ENCODE results near the gene SMARCB1.

The SMARCB1 gene

DNA sequence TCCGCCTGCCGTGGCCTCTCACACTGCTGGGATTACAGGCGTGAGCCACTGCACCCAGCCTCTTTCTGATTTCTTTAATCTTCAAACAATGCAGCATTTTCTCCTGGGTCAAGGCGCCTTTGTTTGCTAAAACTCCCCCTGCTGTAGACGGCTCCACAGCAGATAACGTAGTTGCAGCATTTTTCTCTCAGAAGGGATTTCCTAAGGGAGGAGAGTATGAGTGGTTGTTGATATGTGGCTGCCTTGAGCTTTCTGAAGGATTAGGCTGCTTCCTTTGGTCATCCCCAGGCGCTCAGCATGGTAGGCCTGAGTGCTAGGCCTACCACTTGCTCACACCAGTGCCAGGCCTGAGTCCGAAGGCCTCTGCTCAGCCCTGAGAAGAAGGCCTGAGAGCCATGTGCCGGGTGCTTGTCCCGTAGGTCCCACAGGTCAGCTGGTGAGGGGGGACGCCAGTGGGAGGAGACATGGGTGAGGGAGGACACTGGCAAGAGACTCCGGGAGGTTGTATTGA lies 18.1 kb downstream of the SMARCB1 start:
- no peak for DNase-seq

- DNase-seq = no peak
Measured at GRCh38 chr22:23806837-23807236, 20.1 kb downstream of the SMARCB1 start.

DNA sequence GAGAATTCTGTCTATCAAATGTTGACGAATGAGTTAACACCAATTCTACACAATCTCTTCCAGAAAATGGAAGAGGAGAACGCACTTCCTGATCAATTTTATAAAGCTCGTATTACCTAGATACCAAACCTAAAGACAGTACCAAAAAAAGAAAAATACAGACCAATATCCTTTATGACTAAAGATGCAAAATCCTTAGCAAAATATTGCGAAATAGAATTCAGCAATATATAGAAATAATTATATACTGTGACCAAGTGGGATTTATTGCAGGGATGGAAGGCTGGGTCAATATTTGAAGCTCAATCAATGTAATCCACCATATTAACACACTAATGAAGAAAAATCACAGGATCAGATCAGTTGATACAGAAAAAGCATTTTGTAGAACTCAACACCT lies 25.6 kb downstream of the SMARCB1 start:
- no peak for DNase-seq

- no peak for DNase-seq
Measured at GRCh38 chr22:23815541-23816155, 28.9 kb downstream of the SMARCB1 start.

GRCh38 chr22:23816156-23816976 lies 29.6 kb downstream of the SMARCB1 start:
- DNase-seq = no peak

DNA sequence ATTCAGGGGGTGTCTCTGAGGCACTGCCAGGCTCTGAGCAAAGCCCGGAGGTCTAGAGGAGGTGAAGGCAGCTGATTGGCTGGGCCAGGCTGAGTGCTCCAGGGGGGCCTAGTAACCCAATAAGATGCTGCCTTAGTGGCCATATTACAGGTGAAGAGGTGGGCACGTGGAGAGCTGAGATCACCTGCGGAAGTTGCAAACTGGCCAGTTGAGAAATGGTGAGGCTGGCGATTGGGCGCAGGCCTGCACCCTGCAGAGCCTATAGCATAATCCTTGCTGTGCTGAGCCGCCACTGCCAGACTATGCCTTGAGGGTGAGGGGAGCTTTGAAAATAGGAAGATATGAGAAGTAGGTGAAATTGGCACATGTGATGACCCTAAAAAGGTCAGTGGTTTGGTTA lies 30.4 kb downstream of the SMARCB1 start:
- DNase-seq = no peak

DNA sequence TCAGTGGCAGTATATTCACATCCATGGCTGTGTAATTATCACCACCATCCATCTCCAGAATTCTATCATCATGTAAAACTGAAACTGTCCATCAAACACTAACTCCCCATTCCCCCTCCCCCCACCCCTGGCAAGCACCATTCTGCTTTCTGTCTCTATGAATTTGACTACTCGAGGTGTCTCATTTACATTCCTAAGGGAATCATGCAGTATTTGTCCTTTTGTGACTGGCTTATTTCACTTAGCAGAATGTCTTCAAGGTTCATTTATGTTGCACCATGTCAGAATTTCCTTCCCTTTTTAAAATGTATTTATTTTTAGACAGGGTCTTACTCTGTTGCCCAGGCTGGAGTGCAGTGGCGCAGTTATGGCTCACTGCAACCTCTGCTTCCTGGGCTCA lies 31.8 kb downstream of the SMARCB1 start:
- no peak for DNase-seq

DNA sequence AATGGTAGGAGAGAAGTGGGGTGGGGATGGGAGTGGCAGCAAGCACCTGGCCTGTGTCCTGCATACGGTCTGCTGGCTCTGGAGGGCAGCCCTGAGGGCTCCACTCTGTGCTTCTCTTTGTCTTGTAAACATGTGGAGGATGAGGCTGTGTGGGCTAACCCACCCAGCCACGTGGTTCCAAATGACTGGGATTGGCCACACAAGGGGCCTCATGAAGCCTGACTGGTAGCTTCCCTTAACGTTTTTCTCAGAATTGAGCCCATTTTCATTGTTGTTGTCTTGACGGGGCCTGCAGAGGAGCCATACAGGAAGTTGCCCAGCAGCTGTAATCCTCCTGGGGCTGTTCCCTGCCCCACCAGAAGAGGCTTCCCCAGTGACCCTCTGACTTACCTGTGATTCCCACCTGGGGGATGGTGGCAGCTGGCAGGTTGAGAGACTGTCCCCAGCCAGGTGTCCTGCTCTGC lies 34.0 kb downstream of the SMARCB1 start:
- DNase-seq = no peak

- no peak for DNase-seq
Measured at GRCh38 chr22:23822101-23822671, 35.4 kb downstream of the SMARCB1 start.

GRCh38 chr22:23823331-23823791 lies 36.6 kb downstream of the SMARCB1 start:
- DNase-seq = no peak

GRCh38 chr22:23824476-23825245 lies 37.9 kb downstream of the SMARCB1 start:
- no peak for DNase-seq

GRCh38 chr22:23825246-23825905 lies 38.6 kb downstream of the SMARCB1 start:
- DNase-seq = no peak

GRCh38 chr22:23826510-23827350 lies 40.0 kb downstream of the SMARCB1 start:
- DNase-seq = peak; percentile 88

GRCh38 chr22:23827351-23827995 lies 40.7 kb downstream of the SMARCB1 start:
- no peak for DNase-seq

GRCh38 chr22:23828800-23829680 lies 42.3 kb downstream of the SMARCB1 start:
- DNase-seq = no peak

- DNase-seq = peak; percentile 94
Measured at GRCh38 chr22:23829845-23830372, 43.1 kb downstream of the SMARCB1 start.

DNA sequence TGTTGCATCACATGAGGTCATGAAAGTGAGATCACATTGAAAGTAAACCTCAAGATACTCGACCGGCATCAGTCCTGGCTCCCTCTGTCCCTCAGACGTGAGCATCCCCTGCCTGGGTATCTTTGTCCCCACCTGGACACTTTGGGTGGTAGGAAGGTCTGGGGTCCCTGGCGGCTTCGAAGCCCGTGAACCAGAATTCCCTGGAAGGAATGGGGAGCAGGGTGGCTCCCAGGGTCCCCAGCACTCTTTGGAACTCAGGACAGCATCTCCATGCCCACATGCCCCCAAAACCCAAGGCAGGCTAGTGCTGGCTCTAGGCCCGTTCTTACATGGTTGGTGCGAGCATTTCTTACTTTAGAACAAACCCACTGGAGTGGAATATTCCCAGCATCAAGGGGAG lies 44.5 kb downstream of the SMARCB1 start:
- DNase-seq = no peak

GRCh38 chr22:23831781-23832180 lies 45.0 kb downstream of the SMARCB1 start:
- no peak for DNase-seq

Data from fibroblast of skin of abdomen (primary cell).